Fibroblast of pulmonary artery (primary cell): ENCODE measurements around the gene TNFRSF8.
"Not testable (repeated sequence)": the region's sequence is repeated elsewhere in the genome, so short reads cannot be mapped to it uniquely, and the experiment has no call there.

ENCODE experiments used
- DNase-seq: peaks from one replicate; pipeline ENCODE4 v3.0.0-alpha.2; 2010; ENCODE audit warnings: low read depth
- H3K4me3 ChIP-seq: replicated peaks from 2 replicates; pipeline ENCODE4 v1.5.1; 2011; ENCODE audit warnings: low read depth, mild to moderate bottlenecking, control low read depth, low read length, moderate library complexity
- TF ChIP-seq, protein P1 (sequence below): IDR thresholded peaks from 2 replicates; pipeline ENCODE4 v1.5.1; 2011; ENCODE audit warnings: mild to moderate bottlenecking, control low read depth, low read length, inconsistent platforms; ENCODE audit errors: missing control alignments

Gene TNFRSF8

DNA sequence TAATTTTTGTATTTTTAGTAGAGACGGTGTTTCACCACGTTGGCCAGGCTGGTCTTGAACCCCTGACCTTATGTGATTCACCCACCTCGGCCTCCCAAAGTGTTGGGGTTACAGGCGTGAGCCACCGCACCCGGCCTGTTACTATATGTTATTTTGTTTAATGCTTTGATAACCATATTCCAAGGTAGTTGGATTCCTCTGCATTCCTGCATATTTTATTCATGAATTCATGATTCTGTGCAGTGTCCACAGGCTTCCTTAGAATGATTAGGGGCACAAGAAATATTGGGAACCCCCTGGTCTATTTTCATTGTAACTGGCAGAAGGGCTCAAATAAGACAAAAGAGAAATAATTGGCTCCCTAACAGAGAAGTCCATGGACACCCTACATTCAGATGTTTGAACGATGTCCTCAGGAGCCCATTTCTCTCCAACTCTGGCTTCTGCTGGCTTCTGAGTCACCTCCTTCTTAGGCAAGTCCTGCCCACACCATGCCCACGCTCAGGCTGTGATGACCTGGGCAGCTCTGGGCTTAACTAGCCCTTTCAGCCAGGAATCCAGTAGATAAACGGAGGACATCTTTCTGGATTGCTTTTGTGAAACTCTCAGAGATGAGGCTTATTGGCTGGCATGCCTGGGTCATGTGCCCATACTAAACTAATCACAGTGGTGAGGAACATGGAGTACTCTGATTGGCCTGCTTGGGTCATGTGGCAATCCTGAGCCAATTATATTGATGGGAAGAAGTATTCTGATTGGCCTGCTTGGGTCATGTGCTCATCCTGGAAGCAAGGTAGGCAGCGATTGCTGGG lies 32.6 kb downstream of the TNFRSF8 start:
- TF ChIP-seq, protein P1, sequence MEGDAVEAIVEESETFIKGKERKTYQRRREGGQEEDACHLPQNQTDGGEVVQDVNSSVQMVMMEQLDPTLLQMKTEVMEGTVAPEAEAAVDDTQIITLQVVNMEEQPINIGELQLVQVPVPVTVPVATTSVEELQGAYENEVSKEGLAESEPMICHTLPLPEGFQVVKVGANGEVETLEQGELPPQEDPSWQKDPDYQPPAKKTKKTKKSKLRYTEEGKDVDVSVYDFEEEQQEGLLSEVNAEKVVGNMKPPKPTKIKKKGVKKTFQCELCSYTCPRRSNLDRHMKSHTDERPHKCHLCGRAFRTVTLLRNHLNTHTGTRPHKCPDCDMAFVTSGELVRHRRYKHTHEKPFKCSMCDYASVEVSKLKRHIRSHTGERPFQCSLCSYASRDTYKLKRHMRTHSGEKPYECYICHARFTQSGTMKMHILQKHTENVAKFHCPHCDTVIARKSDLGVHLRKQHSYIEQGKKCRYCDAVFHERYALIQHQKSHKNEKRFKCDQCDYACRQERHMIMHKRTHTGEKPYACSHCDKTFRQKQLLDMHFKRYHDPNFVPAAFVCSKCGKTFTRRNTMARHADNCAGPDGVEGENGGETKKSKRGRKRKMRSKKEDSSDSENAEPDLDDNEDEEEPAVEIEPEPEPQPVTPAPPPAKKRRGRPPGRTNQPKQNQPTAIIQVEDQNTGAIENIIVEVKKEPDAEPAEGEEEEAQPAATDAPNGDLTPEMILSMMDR: no peak
- peak; percentile 8 for DNase-seq
- no peak overlapping the region for H3K4me3 ChIP-seq

DNA sequence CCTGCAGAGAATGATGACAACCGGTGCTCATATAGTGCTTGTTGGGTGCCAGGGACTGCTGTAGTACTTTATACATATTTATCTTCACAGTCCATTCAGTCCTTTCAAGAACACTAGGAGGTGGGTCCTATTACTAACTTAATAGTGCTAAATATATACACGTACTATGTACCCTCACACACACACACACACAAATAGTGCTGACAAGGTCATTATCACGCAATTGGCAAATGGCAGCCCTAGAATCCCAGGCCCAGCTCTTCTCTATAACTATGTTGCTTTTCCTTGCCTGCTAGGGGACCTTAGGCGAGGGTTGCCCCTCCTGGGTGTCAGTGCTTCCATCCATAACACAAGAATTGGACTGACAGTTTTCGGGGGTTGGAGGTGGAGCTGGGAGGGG lies 33.5 kb downstream of the TNFRSF8 start:
- TF ChIP-seq, protein P1: no peak
- no peak for DNase-seq
- no peak overlapping the region for H3K4me3 ChIP-seq

DNA sequence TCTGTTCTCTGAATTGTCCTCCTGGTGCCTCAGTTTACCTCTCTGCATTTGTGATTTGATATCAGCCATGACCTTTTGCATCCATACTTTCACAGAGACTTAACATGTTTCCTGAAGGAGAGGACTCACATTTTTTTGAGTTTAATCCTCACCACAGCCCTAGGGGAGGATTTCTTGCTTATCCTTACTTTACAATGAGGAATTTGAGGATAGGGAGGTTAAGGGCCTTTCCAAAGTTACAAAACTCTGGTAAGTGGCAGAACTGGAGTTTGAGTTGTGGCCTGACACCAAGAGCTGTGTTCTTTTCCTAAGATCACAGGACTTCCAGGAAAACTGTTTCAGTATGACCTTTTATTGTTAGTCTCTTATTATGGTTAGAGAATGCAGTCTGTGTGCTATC lies 34.2 kb downstream of the TNFRSF8 start:
- peak; percentile 72 for DNase-seq
- TF ChIP-seq, protein P1: no peak
- H3K4me3 ChIP-seq: no peak overlapping the region

DNA sequence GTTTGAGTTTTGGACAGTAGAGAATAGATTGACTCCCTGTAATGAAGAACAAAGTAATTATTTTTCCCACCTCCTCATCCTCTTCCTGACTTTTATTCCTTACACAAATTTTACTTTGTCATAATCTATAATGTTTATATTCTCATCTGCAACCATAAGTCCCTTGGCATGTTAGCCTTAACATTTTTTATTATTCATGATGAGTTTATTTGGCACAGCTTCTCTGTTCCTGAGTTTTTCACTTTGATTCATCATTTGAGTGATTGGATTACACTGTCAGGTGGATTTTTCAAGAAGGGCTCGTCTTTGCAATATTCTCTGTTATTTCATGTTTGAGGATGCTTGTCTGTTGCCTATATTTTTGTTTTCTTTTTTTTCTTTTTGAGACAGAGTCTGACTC lies 35.7 kb downstream of the TNFRSF8 start:
- TF ChIP-seq, protein P1: no peak
- no peak for DNase-seq
- H3K4me3 ChIP-seq: no peak overlapping the region

DNA sequence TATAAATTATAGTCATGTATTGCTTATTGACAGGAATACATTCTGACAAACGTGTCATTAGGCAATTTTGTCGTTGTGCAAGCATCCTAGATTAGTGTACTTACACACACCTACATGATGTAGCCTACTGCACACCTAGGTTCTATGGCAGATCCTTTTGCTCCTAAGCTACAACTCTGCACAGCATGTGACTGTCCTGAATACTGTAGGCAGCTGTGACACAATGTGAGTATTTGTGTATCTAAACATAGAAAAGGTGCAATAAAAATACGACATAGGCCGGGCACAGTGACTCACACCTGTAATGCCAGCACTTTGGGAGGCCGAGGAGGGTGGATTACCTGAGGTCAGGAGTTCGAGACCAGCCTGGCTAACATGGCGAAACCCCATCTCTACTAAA lies 36.5 kb downstream of the TNFRSF8 start:
- TF ChIP-seq, protein P1: no peak
- no peak overlapping the region for H3K4me3 ChIP-seq
- DNase-seq: no peak

DNA sequence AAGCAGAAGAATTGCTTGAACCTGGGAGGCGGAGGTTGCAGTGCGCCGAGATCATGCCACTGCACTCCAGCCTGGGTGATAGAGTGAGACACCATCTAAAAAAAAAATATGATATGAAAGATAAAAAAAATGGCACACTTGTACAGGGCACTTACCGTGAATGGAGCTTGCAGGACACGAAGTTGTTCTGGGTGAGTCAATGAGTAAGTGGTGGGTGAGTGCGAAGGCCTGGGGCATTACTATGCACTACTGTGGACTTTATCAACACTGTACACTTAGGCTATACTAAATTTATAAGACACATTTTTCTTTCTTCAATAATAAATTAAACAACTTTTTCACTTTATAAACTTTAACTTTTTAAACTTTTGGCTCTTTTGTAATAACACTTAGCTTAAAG lies 37.0 kb downstream of the TNFRSF8 start:
- no peak overlapping the region for H3K4me3 ChIP-seq
- TF ChIP-seq, protein P1: no peak
- DNase-seq: no peak

DNA sequence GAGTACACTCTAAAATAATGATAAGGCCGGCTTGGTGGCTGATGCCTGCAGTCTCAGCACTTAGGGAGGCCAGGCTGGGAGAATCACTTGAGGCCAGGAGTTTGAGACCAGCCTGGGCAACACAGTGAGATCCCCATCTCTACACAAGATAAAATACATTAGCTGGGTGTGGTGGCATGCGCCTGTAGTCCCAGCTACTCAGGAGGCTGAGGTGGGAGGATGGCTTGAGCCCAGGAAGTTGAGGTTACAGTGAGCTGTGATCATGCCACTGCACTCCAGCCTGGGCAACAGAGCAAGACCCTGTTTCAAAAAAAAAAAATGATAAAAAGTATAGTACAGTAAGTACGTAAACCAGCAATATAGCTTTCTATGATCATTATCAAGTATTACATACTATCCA lies 38.0 kb downstream of the TNFRSF8 start:
- DNase-seq, H3K4me3 ChIP-seq: not testable (repeated sequence)
